Mucosa of rectum (tissue), 2 donors: ENCODE results near the gene LAMA2.

Experiments
- H3K27ac ChIP-seq, 2 donors: one replicate each; pipeline ENCODE4 v1.7.0; 2013; ENCODE audit warnings: inconsistent platforms in 2 of 2, low read depth in 2 of 2, low read length in 2 of 2
- H3K27me3 ChIP-seq, 2 donors: one replicate each; pipeline ENCODE4 v1.7.0; 2013; ENCODE audit warnings: low read length in 2 of 2; ENCODE audit not compliant: control insufficient read depth in 2 of 2, insufficient read depth in 2 of 2
- H3K36me3 ChIP-seq, 2 donors: one replicate each; pipeline ENCODE4 v1.7.0; 2013; ENCODE audit warnings: low read length in 2 of 2; ENCODE audit not compliant: control insufficient read depth in 2 of 2, insufficient read depth in 2 of 2
- H3K4me1 ChIP-seq, 2 donors: one replicate each; pipeline ENCODE4 v1.7.0; 2013; ENCODE audit warnings: low read length in 2 of 2, mild to moderate bottlenecking in 1 of 2; ENCODE audit not compliant: control insufficient read depth in 2 of 2, insufficient read depth in 2 of 2
- H3K4me3 ChIP-seq, 2 donors: one replicate each; pipeline ENCODE4 v1.7.0; 2013; ENCODE audit warnings: low read length in 2 of 2
- H3K9ac ChIP-seq, 2 donors: one replicate each; pipeline ENCODE4 v1.7.0; 2013; ENCODE audit warnings: low read length in 2 of 2, low read depth in 1 of 2, mild to moderate bottlenecking in 1 of 2
- H3K9me3 ChIP-seq, 2 donors: one replicate each; pipeline ENCODE4 v1.7.0; 2013; ENCODE audit warnings: low read length in 2 of 2; ENCODE audit not compliant: control insufficient read depth in 2 of 2
- donor health status: healthy.
- donor health status: Normal muscosa, but diverticular disease.

LAMA2 gene

GRCh38 chr6:129346964-129347363, 464.0 kb downstream of the LAMA2 start:
- H3K4me3 ChIP-seq, result no peak overlapping the region
- no peaks in the 10 kb centered on the region for H3K36me3 ChIP-seq
- H3K9ac ChIP-seq, result no peak overlapping the region
- no peaks in the 10 kb centered on the region for H3K27me3 ChIP-seq
- no peak overlapping the region for H3K27ac ChIP-seq
- H3K9me3 ChIP-seq, result no peaks in the 10 kb centered on the region
- no peaks in the 10 kb centered on the region for H3K4me1 ChIP-seq

- no peak overlapping the region for H3K9ac ChIP-seq
- H3K27ac ChIP-seq, result no peak overlapping the region
- no peaks in the 10 kb centered on the region for H3K27me3 ChIP-seq
- no peaks in the 10 kb centered on the region for H3K36me3 ChIP-seq
- no peaks in the 10 kb centered on the region for H3K9me3 ChIP-seq
- H3K4me1 ChIP-seq, result no peaks in the 10 kb centered on the region
- no peak overlapping the region for H3K4me3 ChIP-seq
Measured at GRCh38 chr6:129350278-129350677, 467.3 kb downstream of the LAMA2 start.

GRCh38 chr6:129351807-129352206, 468.9 kb downstream of the LAMA2 start:
- Histone ChIP-seq H3K9me3 (no peaks in the 10 kb centered on the region), H3K4me1 (no peaks in the 10 kb centered on the region), H3K4me3 (no peak overlapping the region), H3K27ac (no peak overlapping the region), H3K9ac (no peak overlapping the region), H3K36me3 (no peaks in the 10 kb centered on the region), H3K27me3 (no peaks in the 10 kb centered on the region)

GRCh38 chr6:129353067-129353466, 470.1 kb downstream of the LAMA2 start:
- Histone ChIP-seq H3K9ac (no peak overlapping the region), H3K27ac (no peak overlapping the region), H3K36me3 (no peaks in the 10 kb centered on the region), H3K4me1 (peaks cover 0 to 6% of the 10 kb centered on the region in 2 donors), H3K27me3 (no peaks in the 10 kb centered on the region), H3K4me3 (no peak overlapping the region), H3K9me3 (no peaks in the 10 kb centered on the region)

GRCh38 chr6:129356129-129356528, 473.2 kb downstream of the LAMA2 start:
- Histone ChIP-seq H3K4me1 (peaks cover 3 to 27% of the 10 kb centered on the region in 2 donors), H3K4me3 (no peak overlapping the region), H3K27me3 (no peaks in the 10 kb centered on the region), H3K27ac (no peak overlapping the region), H3K36me3 (no peaks in the 10 kb centered on the region), H3K9me3 (no peaks in the 10 kb centered on the region), H3K9ac (no peak overlapping the region)

GRCh38 chr6:129359811-129360681, 477.1 kb downstream of the LAMA2 start:
- no peaks in the 10 kb centered on the region for H3K9me3 ChIP-seq
- H3K27ac ChIP-seq, result no peak overlapping the region
- no peaks in the 10 kb centered on the region for H3K27me3 ChIP-seq
- peak overlapping the region in 1 of 2 donors; percentile 21 for H3K4me3 ChIP-seq
- H3K4me1 ChIP-seq, result peaks cover 7 to 32% of the 10 kb centered on the region in 2 donors
- H3K9ac ChIP-seq, result no peak overlapping the region
- no peaks in the 10 kb centered on the region for H3K36me3 ChIP-seq

- no peak overlapping the region for H3K4me3 ChIP-seq
- H3K9me3 ChIP-seq, result no peaks in the 10 kb centered on the region
- H3K36me3 ChIP-seq, result no peaks in the 10 kb centered on the region
- no peak overlapping the region for H3K9ac ChIP-seq
- no peaks in the 10 kb centered on the region for H3K27me3 ChIP-seq
- peaks cover 7 to 32% of the 10 kb centered on the region in 2 donors for H3K4me1 ChIP-seq
- H3K27ac ChIP-seq, result no peak overlapping the region
Measured at GRCh38 chr6:129360682-129360955, 477.7 kb downstream of the LAMA2 start.

GRCh38 chr6:129364037-129364436, 481.1 kb downstream of the LAMA2 start:
- Histone ChIP-seq H3K4me3 (no peak overlapping the region), H3K9me3 (no peaks in the 10 kb centered on the region), H3K4me1 (peaks cover 7 to 19% of the 10 kb centered on the region in 2 donors), H3K27ac (no peak overlapping the region), H3K36me3 (no peaks in the 10 kb centered on the region), H3K27me3 (no peaks in the 10 kb centered on the region), H3K9ac (no peak overlapping the region)

- Histone ChIP-seq H3K27ac (no peak overlapping the region), H3K9ac (no peak overlapping the region), H3K27me3 (no peaks in the 10 kb centered on the region), H3K36me3 (no peaks in the 10 kb centered on the region), H3K9me3 (no peaks in the 10 kb centered on the region), H3K4me1 (peaks cover 4 to 17% of the 10 kb centered on the region in 2 donors), H3K4me3 (no peak overlapping the region)
Measured at GRCh38 chr6:129364767-129365166, 481.8 kb downstream of the LAMA2 start.

- no peak overlapping the region for H3K27ac ChIP-seq
- no peaks in the 10 kb centered on the region for H3K36me3 ChIP-seq
- H3K27me3 ChIP-seq, result no peaks in the 10 kb centered on the region
Measured at GRCh38 chr6:129368076-129368475, 485.1 kb downstream of the LAMA2 start.

More at GRCh38 chr6:129368076-129368475, 485.1 kb downstream of the LAMA2 start:
- H3K9ac ChIP-seq, result no peak overlapping the region
- H3K4me3 ChIP-seq, result no peak overlapping the region
- peaks cover 3 to 7% of the 10 kb centered on the region in 2 donors for H3K4me1 ChIP-seq
- H3K9me3 ChIP-seq, result no peaks in the 10 kb centered on the region
